K562 (cell line): ENCODE data around the gene DGCR2. TPM values are rescaled to one million over a fixed set of nuclear protein-coding genes. Genes with fewer than 3 reads are reported as not detected.
A peak's percentile ranks its signal among the peaks of the same experiment; 100 is the strongest.

Experiments
- CTCF ChIP-seq, 3 experiments: IDR thresholded peaks in 2 of 3; conservative IDR thresholded peaks in 1 of 3; 2 replicates each; pipeline ENCODE4 v1.5.1; 2011 to 2012; ENCODE audit warnings: low read length in 3 of 3, mild to moderate bottlenecking in 3 of 3, control low read depth in 2 of 3, improper control_type of control experiment in 1 of 3, inconsistent platforms in 1 of 3, low read depth in 1 of 3, mixed read lengths in 1 of 3, moderate library complexity in 1 of 3; ENCODE audit not compliant: insufficient read depth in 2 of 3
- E2F3 ChIP-seq: fragments of 250-450 bp; sonication (Bioruptor Pico); IDR thresholded peaks from 2 replicates; pipeline ENCODE4 v1.4.0; 2020; ENCODE audit warnings: mild to moderate bottlenecking
- E4F1 ChIP-seq: fragments of 250-450 bp; sonication (Bioruptor Pico); IDR thresholded peaks from 2 replicates; pipeline ENCODE4 v1.5.0; 2021; ENCODE audit warnings: mild to moderate bottlenecking, borderline replicate concordance
- ESRRA ChIP-seq: fragments of 450-650 bp; IDR thresholded peaks from 2 replicates; pipeline ENCODE4 v1.6.1; 2014; ENCODE audit warnings: low read depth, mild to moderate bottlenecking, moderate library complexity, borderline replicate concordance
- FOXA3 ChIP-seq, 2 experiments: fragments of 450-650 bp in 1 of 2; sonication (generic) in 1 of 2; formaldehyde crosslinking; IDR thresholded peaks in 1 of 2; conservative IDR thresholded peaks in 1 of 2; 2 replicates each; pipeline versions ENCODE4 v1.4.0 to v1.8.0; 2020 to 2022; ENCODE audit warnings: mild to moderate bottlenecking in 2 of 2, missing genetic modification reagents in 1 of 2
- HNRNPLL ChIP-seq: fragments of 200-400 bp; formaldehyde crosslinking; IDR thresholded peaks from 2 replicates; pipeline ENCODE4 v1.6.1; 2017; ENCODE audit warnings: low read length, low read depth, mild to moderate bottlenecking; ENCODE audit not compliant: poor library complexity, severe bottlenecking
- NR4A1 ChIP-seq, 2 experiments: fragments of 250-450 bp in 1 of 2; fragments of 450-650 bp in 1 of 2; sonication (Bioruptor Pico) in 1 of 2; IDR thresholded peaks; 2 replicates each; pipeline versions ENCODE4 v1.4.0 to v1.6.1; 2016 to 2020; ENCODE audit warnings: mild to moderate bottlenecking in 2 of 2, missing compliant biosample characterization in 1 of 2, missing genetic modification characterization in 1 of 2, moderate library complexity in 1 of 2
- RBM39 ChIP-seq: fragments of 200-400 bp; formaldehyde crosslinking; optimal IDR thresholded peaks from 2 replicates; pipeline ENCODE3; 2018; ENCODE audit warnings: low read depth, low read length
- TCF3 ChIP-seq: sonication (generic); formaldehyde crosslinking; IDR thresholded peaks from 2 replicates; pipeline ENCODE4 v1.4.0; 2020; ENCODE audit warnings: mild to moderate bottlenecking, missing genetic modification reagents
- TEAD2 ChIP-seq: fragments of 450-650 bp; IDR thresholded peaks from 2 replicates; pipeline ENCODE4 v1.6.1; 2016; ENCODE audit warnings: missing genetic modification characterization, control low read depth, missing compliant biosample characterization
- TFAM ChIP-seq: fragments of 250-450 bp; sonication (Bioruptor Pico); conservative IDR thresholded peaks from 2 replicates; pipeline ENCODE4 v1.5.0; 2021; ENCODE audit warnings: mild to moderate bottlenecking, moderate library complexity
- ZNF282 ChIP-seq: sonication (generic); formaldehyde crosslinking; IDR thresholded peaks from 2 replicates; pipeline ENCODE4 v1.8.1; 2023; ENCODE audit warnings: missing genetic modification reagents
- ZNF780A ChIP-seq: fragments of 250-450 bp; sonication (Bioruptor Pico); IDR thresholded peaks from 2 replicates; pipeline ENCODE4 v1.5.0; 2021; ENCODE audit warnings: mild to moderate bottlenecking
- polyA plus RNA-seq, 8 experiments: library from polyadenylated mRNA; depleted of rRNA in 4 of 8; stranded (reverse) in 5 of 8; unstranded in 3 of 8; fragments of >200 nt; fragmentation: Nextera tagmentation in 2 of 8; fragmentation: Illumina TruSeq in 1 of 8; extraction: Ambion mirVana in 2 of 8; extraction: Trizol in 1 of 8; gene quantifications; 2 replicates each; pipeline versions ENCODE4 v1.2.1 to v1.2.3, GENCODE V29; 2011 to 2014; ENCODE audit warnings: inconsistent platforms in 1 of 8, missing spikeins in 1 of 8
- total RNA-seq, 7 experiments: library from RNA; depleted of rRNA in 6 of 7; stranded (reverse); fragments of >200 nt in 6 of 7; fragmentation: Illumina TruSeq in 2 of 7; extraction: Trizol in 2 of 7; gene quantifications; 2 replicates each; pipeline versions ENCODE4 v1.2.1 to v1.2.3, GENCODE V29; 2011 to 2021; ENCODE audit warnings: low replicate concordance in 1 of 7

DGCR2 gene
- total and polyA plus RNA-seq, 9 of the 15 experiments (the other 6 are each of a cell fraction or from before 2014, with no cell fraction given) = 0.69 to 101 (median 56.4) TPM

GRCh38 chr22:19036523-19037273 is 85.5 kb downstream of the DGCR2 start (continued):
- TF ChIP-seq NR4A1 (CRISPR knock-in tag; IDR thresholded peaks at IDR 0.05) = no peak
- TF ChIP-seq NR4A1 (tag; IDR thresholded peaks at IDR 0.05) = no peak
- TF ChIP-seq E4F1 (CRISPR knock-in tag) = no peak
- no peak for TF ChIP-seq E2F3 (CRISPR knock-in tag)
- peak; percentile 27 for TF ChIP-seq HNRNPLL
- TF ChIP-seq FOXA3 (CRISPR knock-in tag; conservative IDR thresholded peaks at IDR 0.05 in 1 of 2, IDR thresholded peaks at IDR 0.05 in 1 of 2) = peak in 1 of 2 experiments; percentile 77; a peak in 1 of 4 replicates
- no peak for TF ChIP-seq TFAM
- no peak for TF ChIP-seq ZNF780A (CRISPR knock-in tag)
- no peak for TF ChIP-seq RBM39
- TF ChIP-seq ZNF282 (CRISPR knock-in tag) = peak; percentile 37; the same call in 1 of the 2 replicates
- TF ChIP-seq ESRRA = no peak
- peak; percentile 24; the same call in 1 of the 2 replicates for TF ChIP-seq TCF3 (CRISPR knock-in tag)
- peak; percentile 55 to 62 (median 56); a peak in 5 of 6 replicates for TF ChIP-seq CTCF (IDR thresholded peaks at IDR 0.05 in 2 of 3, conservative IDR thresholded peaks at IDR 0.05 in 1 of 3; ENCODE audit: insufficient read depth in 2 of 3, low read depth in 1 of 3, low read length in 3 of 3)
- no peak for TF ChIP-seq TEAD2 (tag)
